Measurements from ENCODE around the gene ATP10B. TPM values are rescaled to one million over a fixed set of nuclear protein-coding genes. Genes with fewer than 3 reads are reported as not detected.

Gene ATP10B
- total and polyA plus RNA-seq, 8 donors: 0.76 to 20.4 (median 4.6) TPM

DNA sequence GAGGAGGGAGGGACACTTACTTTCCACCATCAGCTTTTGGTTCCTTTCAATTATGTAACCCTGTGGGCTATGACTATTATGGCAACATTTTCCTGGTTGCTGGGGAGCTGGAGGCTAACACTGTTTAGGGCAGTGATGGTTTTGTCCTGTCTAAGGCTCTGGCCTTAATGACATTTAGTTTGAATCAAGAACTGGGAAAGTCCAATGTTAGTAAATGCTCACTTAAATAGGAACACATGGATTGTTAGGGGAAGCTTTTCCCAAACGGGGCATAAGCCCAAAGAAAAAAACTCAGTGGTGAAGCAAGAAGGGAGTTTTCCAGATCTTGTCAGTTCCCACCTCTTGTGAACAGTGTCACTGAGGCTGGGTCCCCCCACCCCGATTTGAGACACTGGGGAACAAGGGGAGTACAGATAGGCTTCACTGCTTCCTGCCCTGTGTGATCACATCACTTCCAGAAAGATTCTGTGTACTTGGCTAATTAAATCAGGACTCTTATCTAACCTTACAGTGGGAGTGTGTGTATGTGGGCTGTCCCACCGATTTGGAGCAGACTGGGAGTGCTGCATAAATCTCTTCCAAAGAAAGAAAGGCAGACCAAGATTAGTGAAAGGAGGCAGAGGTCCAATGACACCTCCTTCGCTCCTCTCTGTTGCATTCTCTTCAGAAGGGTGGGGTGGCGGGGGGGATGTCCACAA is 223.9 kb downstream of the ATP10B start:
- FAIRE-seq (no peak), ATAC-seq (no peak), DNase-seq (no peak)
- Histone ChIP-seq H3K4me3 (no peak overlapping the region), H3K27me3 (no peaks in the 10 kb centered on the region), H3K4me1 (no peaks in the 10 kb centered on the region), H3K9me3 (no peaks in the 10 kb centered on the region), H3K27ac (no peak overlapping the region), H3K36me3 (no peaks in the 10 kb centered on the region)
- intact Hi-C loops (cut with DNase I): no loop called here
- 65 to 66% methylated on average over 5 of the region's 5 CpGs for WGBS, 2 donors
- no peak for TF ChIP-seq CTCF (IDR thresholded peaks at IDR 0.05)

DNA sequence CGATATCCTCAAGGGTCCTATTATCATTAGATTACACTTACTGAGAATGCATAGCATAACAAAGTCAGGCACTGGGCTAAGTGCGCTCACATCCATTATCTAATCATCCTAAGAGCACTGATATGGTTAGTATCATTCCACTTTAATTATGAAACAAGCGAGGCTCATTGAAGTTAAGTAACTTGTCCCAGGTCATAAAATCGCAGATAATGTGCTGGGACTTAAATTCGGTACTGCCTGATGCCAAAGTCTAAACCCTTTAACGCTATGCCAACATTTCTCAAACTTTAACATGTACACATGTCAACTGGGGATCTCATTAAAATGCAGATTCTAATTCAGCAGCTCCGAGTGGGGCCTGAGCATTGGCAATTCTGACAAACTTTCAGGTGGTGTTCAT is 225.7 kb downstream of the ATP10B start:
- DNase-seq (no peak), ATAC-seq (no peak), FAIRE-seq (no peak)
- intact Hi-C loops (cut with DNase I): no loop called here
- 84 to 93% methylated on average over 7 of the region's 7 CpGs for WGBS, 2 donors
- no peak for TF ChIP-seq CTCF (IDR thresholded peaks at IDR 0.05)
- Histone ChIP-seq H3K27me3 (no peaks in the 10 kb centered on the region), H3K36me3 (no peaks in the 10 kb centered on the region), H3K4me1 (no peaks in the 10 kb centered on the region), H3K9me3 (no peaks in the 10 kb centered on the region), H3K27ac (no peak overlapping the region), H3K4me3 (no peak overlapping the region)

GRCh38 chr5:160621526-160621925 is 230.5 kb downstream of the ATP10B start:
- intact Hi-C loops (cut with DNase I): no loop called here
- no peak for DNase-seq
- ATAC-seq: no peak
- no peak for TF ChIP-seq CTCF (IDR thresholded peaks at IDR 0.05)
- 94 to 95% methylated on average over 1 of the region's 1 CpG for whole genome bisulfite sequencing, 2 donors
- FAIRE-seq: no peak
- Histone ChIP-seq H3K9me3 (no peaks in the 10 kb centered on the region), H3K27me3 (no peaks in the 10 kb centered on the region), H3K4me1 (no peaks in the 10 kb centered on the region), H3K27ac (no peak overlapping the region), H3K36me3 (no peaks in the 10 kb centered on the region), H3K4me3 (no peak overlapping the region)

DNA sequence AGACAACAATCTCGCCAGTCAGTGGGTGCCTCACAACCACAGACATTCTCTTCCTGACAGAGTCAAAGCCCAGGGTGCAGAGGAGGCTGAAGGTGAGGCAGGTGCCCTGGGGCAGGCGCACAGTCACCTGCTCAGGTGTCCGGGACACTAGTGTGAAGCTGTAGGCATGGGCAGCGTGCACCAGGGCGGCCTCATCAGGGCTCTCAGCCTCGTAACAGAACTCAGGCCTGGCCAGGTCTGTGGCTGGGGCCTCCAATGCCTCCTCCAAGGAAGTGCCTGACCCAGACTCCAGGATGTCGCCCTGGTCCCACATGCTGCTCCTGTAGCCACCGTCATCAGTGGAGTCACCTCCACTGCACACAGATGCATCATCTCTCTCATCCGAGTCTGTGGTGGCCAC is 231.6 kb downstream of the ATP10B start:
- no peak for DNase-seq
- intact Hi-C loops (cut with DNase I): no loop called here
- Histone ChIP-seq H3K4me1 (no peaks in the 10 kb centered on the region), H3K27ac (no peak overlapping the region), H3K9me3 (no peaks in the 10 kb centered on the region), H3K27me3 (no peaks in the 10 kb centered on the region), H3K4me3 (no peak overlapping the region), H3K36me3 (no peaks in the 10 kb centered on the region)
- FAIRE-seq: no peak
- no peak for ATAC-seq
- no peak for TF ChIP-seq CTCF (IDR thresholded peaks at IDR 0.05)
- WGBS, 2 donors: 89 to 96% methylated on average over 9 of the region's 9 CpGs

GRCh38 chr5:160619381-160619780 is 232.6 kb downstream of the ATP10B start:
- TF ChIP-seq CTCF (IDR thresholded peaks at IDR 0.05): no peak
- Histone ChIP-seq H3K27ac (no peak overlapping the region), H3K9me3 (no peaks in the 10 kb centered on the region), H3K36me3 (no peaks in the 10 kb centered on the region), H3K27me3 (no peaks in the 10 kb centered on the region), H3K4me3 (no peak overlapping the region), H3K4me1 (no peaks in the 10 kb centered on the region)
- WGBS, 2 donors: 56 to 59% methylated on average over 3 of the region's 3 CpGs
- DNase-seq (no peak), FAIRE-seq (no peak), ATAC-seq (no peak)
- intact Hi-C loops (cut with DNase I): no loop called here

Measured in pancreas (tissue), 10 donors.